SK-N-SH treated with all-trans-retinoic acid at 6 μM for 48 hours (cell line): ENCODE measurements around the gene PPP2R2C.

Experiments
- ATAC-seq: fragments of 200-7000 bp; cut with Tn5 transposase; 3 replicates; pipeline ENCODE4 v1.9.1; 2020; ENCODE audit warnings: mild to moderate bottlenecking, moderate library complexity
- ARNTL ChIP-seq: fragments of 450-650 bp; formaldehyde crosslinking; IDR thresholded peaks from 2 replicates; pipeline ENCODE4 v1.5.0; 2020; ENCODE audit warnings: low read depth, mild to moderate bottlenecking, moderate library complexity, borderline replicate concordance
- BACH2 ChIP-seq: fragments of 250-450 bp; sonication (Bioruptor Pico); IDR thresholded peaks from 2 replicates; pipeline ENCODE4 v1.9.0; 2021; ENCODE audit warnings: mild to moderate bottlenecking, borderline replicate concordance
- CREB5 ChIP-seq: fragments of 250-450 bp; sonication (Bioruptor Pico); IDR thresholded peaks from 2 replicates; pipeline ENCODE4 v1.5.1; 2020; ENCODE audit warnings: low read depth, mild to moderate bottlenecking, moderate library complexity
- CSDC2 ChIP-seq: fragments of 250-450 bp; sonication (Bioruptor Pico); IDR thresholded peaks from 2 replicates; pipeline ENCODE4 v1.5.0; 2020; ENCODE audit warnings: mild to moderate bottlenecking, moderate library complexity
- ESRRG ChIP-seq: fragments of 250-450 bp; sonication (Bioruptor Pico); IDR thresholded peaks from 2 replicates; pipeline ENCODE4 v1.6.1; 2021; ENCODE audit warnings: mild to moderate bottlenecking
- GLIS3 ChIP-seq: fragments of 250-450 bp; sonication (Bioruptor Pico); IDR thresholded peaks from 2 replicates; pipeline ENCODE4 v1.5.0; 2020; ENCODE audit warnings: mild to moderate bottlenecking, moderate library complexity
- ISL1 ChIP-seq: fragments of 250-450 bp; sonication (Bioruptor Pico); IDR thresholded peaks from 2 replicates; pipeline ENCODE4 v2.1.2; 2022; ENCODE audit warnings: mild to moderate bottlenecking, moderate library complexity
- OSR1 ChIP-seq: fragments of 250-450 bp; sonication (Bioruptor Pico); IDR thresholded peaks from 2 replicates; pipeline ENCODE4 v1.8.0; 2022; ENCODE audit warnings: moderate library complexity, mild to moderate bottlenecking, inconsistent platforms
- PATZ1 ChIP-seq: fragments of 250-450 bp; sonication (Bioruptor Pico); IDR thresholded peaks from 2 replicates; pipeline ENCODE4 v1.8.0; 2020; ENCODE audit warnings: mild to moderate bottlenecking, moderate library complexity, borderline replicate concordance
- RARB ChIP-seq: fragments of 250-450 bp; sonication (Bioruptor Pico); IDR thresholded peaks from 2 replicates; pipeline ENCODE4 v1.8.0; 2021; ENCODE audit warnings: mild to moderate bottlenecking, moderate library complexity
- SNAI2 ChIP-seq: fragments of 250-450 bp; sonication (Bioruptor Pico); IDR thresholded peaks from 2 replicates; pipeline ENCODE4 v1.5.0; 2020; ENCODE audit warnings: mild to moderate bottlenecking, moderate library complexity
- TCF4 ChIP-seq: fragments of 250-450 bp; sonication (Bioruptor Pico); IDR thresholded peaks from 2 replicates; pipeline ENCODE4 v1.8.0; 2021; ENCODE audit warnings: mild to moderate bottlenecking, moderate library complexity, borderline replicate concordance
- TOX ChIP-seq: fragments of 250-450 bp; sonication (Bioruptor Pico); IDR thresholded peaks from 2 replicates; pipeline ENCODE4 v1.8.0; 2021; ENCODE audit warnings: mild to moderate bottlenecking, moderate library complexity, borderline replicate concordance
- ZC3H10 ChIP-seq: fragments of 250-450 bp; sonication (Bioruptor Pico); IDR thresholded peaks from 2 replicates; pipeline ENCODE4 v1.5.1; 2021; ENCODE audit warnings: mild to moderate bottlenecking, moderate library complexity
- ZFP3 ChIP-seq: fragments of 250-450 bp; sonication (Bioruptor Pico); IDR thresholded peaks from 2 replicates; pipeline ENCODE4 v1.5.0; 2020; ENCODE audit warnings: mild to moderate bottlenecking, moderate library complexity
- ZFP30 ChIP-seq: fragments of 450-650 bp; formaldehyde crosslinking; IDR thresholded peaks from 2 replicates; pipeline ENCODE4 v1.5.0; 2022; ENCODE audit warnings: mild to moderate bottlenecking, moderate library complexity
- ZNF565 ChIP-seq: fragments of 450-650 bp; formaldehyde crosslinking; conservative IDR thresholded peaks from 2 replicates; pipeline ENCODE4 v1.5.0; 2020; ENCODE audit warnings: low read depth, mild to moderate bottlenecking, moderate library complexity
- ZNF70 ChIP-seq: fragments of 450-650 bp; formaldehyde crosslinking; IDR thresholded peaks from 2 replicates; pipeline ENCODE4 v1.5.0; 2020; ENCODE audit warnings: mild to moderate bottlenecking, moderate library complexity
- ZNF8 ChIP-seq: fragments of 450-650 bp; formaldehyde crosslinking; IDR thresholded peaks from 2 replicates; pipeline ENCODE4 v1.5.0; 2020; ENCODE audit warnings: mild to moderate bottlenecking, moderate library complexity
- TF ChIP-seq, protein P1 (sequence below): fragments of 250-450 bp; sonication (Bioruptor Pico); IDR thresholded peaks from 2 replicates; pipeline ENCODE4 v1.5.1; 2021; ENCODE audit warnings: mild to moderate bottlenecking, moderate library complexity
- TF ChIP-seq, protein P2 (sequence below): fragments of 250-450 bp; sonication (Bioruptor Pico); IDR thresholded peaks from 2 replicates; pipeline ENCODE4 v1.5.0; 2020; ENCODE audit warnings: mild to moderate bottlenecking, moderate library complexity

Gene PPP2R2C

GRCh38 chr4:6465955-6466354 is 6.5 kb downstream of the PPP2R2C start:
- no peak for ATAC-seq

GRCh38 chr4:6464842-6465588 is 7.4 kb downstream of the PPP2R2C start:
- TF ChIP-seq SNAI2 (CRISPR knock-in tag) (no peak), ZFP3 (CRISPR knock-in tag) (no peak), BACH2 (CRISPR knock-in tag) (no peak), CREB5 (no peak), GLIS3 (CRISPR knock-in tag) (no peak), OSR1 (CRISPR knock-in tag) (no peak), ZNF8 (CRISPR knock-in tag) (no peak), PATZ1 (no peak), ZNF70 (CRISPR knock-in tag) (no peak), TCF4 (CRISPR knock-in tag) (no peak), ZC3H10 (CRISPR knock-in tag) (no peak), ZNF565 (CRISPR knock-in tag) (no peak), ISL1 (CRISPR knock-in tag) (no peak), ZFP30 (CRISPR knock-in tag) (no peak), TOX (no peak)
- TF ChIP-seq, protein P1, sequence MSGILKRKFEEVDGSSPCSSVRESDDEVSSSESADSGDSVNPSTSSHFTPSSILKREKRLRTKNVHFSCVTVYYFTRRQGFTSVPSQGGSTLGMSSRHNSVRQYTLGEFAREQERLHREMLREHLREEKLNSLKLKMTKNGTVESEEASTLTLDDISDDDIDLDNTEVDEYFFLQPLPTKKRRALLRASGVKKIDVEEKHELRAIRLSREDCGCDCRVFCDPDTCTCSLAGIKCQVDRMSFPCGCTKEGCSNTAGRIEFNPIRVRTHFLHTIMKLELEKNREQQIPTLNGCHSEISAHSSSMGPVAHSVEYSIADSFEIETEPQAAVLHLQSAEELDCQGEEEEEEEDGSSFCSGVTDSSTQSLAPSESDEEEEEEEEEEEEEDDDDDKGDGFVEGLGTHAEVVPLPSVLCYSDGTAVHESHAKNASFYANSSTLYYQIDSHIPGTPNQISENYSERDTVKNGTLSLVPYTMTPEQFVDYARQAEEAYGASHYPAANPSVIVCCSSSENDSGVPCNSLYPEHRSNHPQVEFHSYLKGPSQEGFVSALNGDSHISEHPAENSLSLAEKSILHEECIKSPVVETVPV (CRISPR knock-in tag): no peak
- no peak for ATAC-seq

More at GRCh38 chr4:6465955-6466354, 6.5 kb downstream of the PPP2R2C start:
- TF ChIP-seq CREB5: no peak
- TF ChIP-seq ISL1 (CRISPR knock-in tag): no peak
- TF ChIP-seq RARB (CRISPR knock-in tag): no peak
- TF ChIP-seq ESRRG (CRISPR knock-in tag): no peak
- TF ChIP-seq PATZ1: no peak
- TF ChIP-seq, protein P2, sequence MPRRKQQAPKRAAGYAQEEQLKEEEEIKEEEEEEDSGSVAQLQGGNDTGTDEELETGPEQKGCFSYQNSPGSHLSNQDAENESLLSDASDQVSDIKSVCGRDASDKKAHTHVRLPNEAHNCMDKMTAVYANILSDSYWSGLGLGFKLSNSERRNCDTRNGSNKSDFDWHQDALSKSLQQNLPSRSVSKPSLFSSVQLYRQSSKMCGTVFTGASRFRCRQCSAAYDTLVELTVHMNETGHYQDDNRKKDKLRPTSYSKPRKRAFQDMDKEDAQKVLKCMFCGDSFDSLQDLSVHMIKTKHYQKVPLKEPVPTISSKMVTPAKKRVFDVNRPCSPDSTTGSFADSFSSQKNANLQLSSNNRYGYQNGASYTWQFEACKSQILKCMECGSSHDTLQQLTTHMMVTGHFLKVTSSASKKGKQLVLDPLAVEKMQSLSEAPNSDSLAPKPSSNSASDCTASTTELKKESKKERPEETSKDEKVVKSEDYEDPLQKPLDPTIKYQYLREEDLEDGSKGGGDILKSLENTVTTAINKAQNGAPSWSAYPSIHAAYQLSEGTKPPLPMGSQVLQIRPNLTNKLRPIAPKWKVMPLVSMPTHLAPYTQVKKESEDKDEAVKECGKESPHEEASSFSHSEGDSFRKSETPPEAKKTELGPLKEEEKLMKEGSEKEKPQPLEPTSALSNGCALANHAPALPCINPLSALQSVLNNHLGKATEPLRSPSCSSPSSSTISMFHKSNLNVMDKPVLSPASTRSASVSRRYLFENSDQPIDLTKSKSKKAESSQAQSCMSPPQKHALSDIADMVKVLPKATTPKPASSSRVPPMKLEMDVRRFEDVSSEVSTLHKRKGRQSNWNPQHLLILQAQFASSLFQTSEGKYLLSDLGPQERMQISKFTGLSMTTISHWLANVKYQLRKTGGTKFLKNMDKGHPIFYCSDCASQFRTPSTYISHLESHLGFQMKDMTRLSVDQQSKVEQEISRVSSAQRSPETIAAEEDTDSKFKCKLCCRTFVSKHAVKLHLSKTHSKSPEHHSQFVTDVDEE: no peak
- TF ChIP-seq SNAI2 (CRISPR knock-in tag): no peak
- TF ChIP-seq, protein P1 (CRISPR knock-in tag): no peak
- TF ChIP-seq ZNF70 (CRISPR knock-in tag): no peak
- TF ChIP-seq GLIS3 (CRISPR knock-in tag): no peak
- TF ChIP-seq TOX: no peak
- TF ChIP-seq CSDC2 (CRISPR knock-in tag): no peak
- TF ChIP-seq ARNTL: no peak
- no peak for TF ChIP-seq OSR1 (CRISPR knock-in tag)
- TF ChIP-seq TCF4 (CRISPR knock-in tag): no peak
- TF ChIP-seq ZC3H10 (CRISPR knock-in tag): no peak
